ENCODE measurements around the gene HIPK2.

The HIPK2 gene

DNA sequence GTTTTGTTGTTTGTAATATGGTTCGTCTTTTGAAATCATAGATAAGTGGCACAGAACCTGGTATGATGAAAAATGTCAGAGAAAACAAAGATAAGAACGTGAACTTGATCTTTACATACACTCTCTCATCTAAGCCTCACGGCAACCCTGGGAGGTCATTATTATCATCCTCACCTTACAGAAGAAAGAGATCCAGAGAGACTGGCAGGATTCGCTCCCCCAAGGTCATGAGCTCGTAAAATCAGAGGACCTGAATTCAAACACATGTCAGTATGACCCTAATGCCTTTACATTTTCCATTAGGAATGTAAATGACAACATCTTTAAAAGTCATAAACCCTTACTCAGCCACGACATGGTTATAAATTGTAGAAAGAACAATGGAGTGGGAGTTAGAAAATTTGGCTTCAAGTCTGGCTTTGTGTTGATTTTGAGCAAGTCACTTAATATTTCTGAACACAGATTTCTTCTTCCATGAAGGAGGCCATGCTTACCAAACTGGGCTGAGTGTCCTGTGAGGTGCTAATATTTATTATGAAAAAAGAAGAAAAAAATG, 35.9 kb downstream of the HIPK2 start:
- Histone ChIP-seq H3K9me3 (ENCODE audit: control insufficient read depth, low read length) (no peaks in the 10 kb centered on the region), H3K4me3 (ENCODE audit: low read length) (no peak overlapping the region), H3K4me1 (ENCODE audit: control insufficient read depth, insufficient read depth, low read length) (peaks cover 77% of the 10 kb centered on the region), H3K36me3 (ENCODE audit: control insufficient read depth, insufficient read depth, low read length, severe bottlenecking) (peaks cover 8% of the 10 kb centered on the region), H3K9ac (ENCODE audit: low read length) (no peak overlapping the region), H3K27me3 (replicated peaks; ENCODE audit: control insufficient read depth, insufficient read depth, low read length) (no peaks in the 10 kb centered on the region)
- DNase-seq (ENCODE audit: low read depth): no peak

DNA sequence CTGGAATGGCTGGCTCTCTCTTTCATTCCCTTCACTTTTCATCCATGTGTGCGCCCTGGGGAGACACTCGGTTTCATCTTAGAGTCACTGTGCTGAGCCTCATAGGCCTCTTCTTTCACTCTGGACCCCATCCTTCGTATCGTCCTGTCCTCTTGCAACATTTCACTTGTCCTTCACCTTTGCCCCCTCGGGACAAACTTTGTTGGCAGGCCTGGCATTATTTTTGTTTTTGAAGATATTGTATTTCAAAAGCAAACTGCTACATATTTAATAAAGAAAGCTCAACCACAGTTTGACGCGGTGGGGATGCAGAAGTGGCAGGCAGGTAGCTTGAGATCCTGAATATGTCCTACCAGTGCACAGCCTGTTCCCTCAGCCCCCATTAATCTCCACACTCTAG, 36.6 kb downstream of the HIPK2 start:
- Histone ChIP-seq H3K9me3 (ENCODE audit: control insufficient read depth, low read length) (no peaks in the 10 kb centered on the region), H3K4me1 (ENCODE audit: control insufficient read depth, insufficient read depth, low read length) (peaks cover 79% of the 10 kb centered on the region), H3K4me3 (ENCODE audit: low read length) (no peak overlapping the region), H3K9ac (ENCODE audit: low read length) (no peak overlapping the region), H3K27me3 (replicated peaks; ENCODE audit: control insufficient read depth, insufficient read depth, low read length) (no peaks in the 10 kb centered on the region), H3K36me3 (ENCODE audit: control insufficient read depth, insufficient read depth, low read length, severe bottlenecking) (peaks cover 8% of the 10 kb centered on the region)
- no peak for DNase-seq (ENCODE audit: low read depth)

DNA sequence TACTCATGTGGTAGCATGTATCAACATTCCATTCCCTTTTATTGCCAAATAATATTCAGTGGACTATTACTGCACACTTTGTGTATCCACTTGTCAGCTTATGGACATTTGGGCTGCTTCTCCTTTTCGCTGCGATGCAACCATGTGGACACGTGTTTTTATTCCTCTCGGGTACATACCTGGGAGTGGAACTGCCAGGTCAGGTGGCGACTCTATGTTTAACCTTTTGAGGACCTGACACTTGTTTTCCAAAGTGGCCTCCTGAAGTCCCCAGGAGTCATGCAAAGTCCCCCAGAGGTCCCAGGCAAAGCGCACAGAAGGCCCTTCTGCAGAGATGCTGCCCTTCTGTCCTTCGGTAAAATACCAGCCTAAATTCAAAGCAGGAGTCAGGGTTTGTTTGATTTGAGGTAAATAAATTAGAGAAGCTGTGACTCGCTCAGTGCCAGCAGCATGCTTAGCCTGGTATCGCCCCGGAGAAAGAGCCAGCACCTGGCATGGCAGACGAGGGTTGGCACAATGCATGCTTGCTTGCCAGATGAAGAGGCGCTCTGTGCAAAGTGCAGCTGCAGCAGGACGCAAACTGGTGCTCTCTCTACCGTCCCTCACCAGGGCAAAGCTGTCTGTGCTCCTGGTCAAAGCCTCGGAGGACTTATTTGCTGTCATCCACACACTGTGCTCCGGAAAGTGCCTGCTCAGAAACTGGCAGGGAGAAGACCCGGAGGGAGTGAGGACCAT, 37.8 kb downstream of the HIPK2 start:
- no peak for DNase-seq (ENCODE audit: low read depth)
- Histone ChIP-seq H3K36me3 (ENCODE audit: control insufficient read depth, insufficient read depth, low read length, severe bottlenecking) (peaks cover 8% of the 10 kb centered on the region), H3K4me1 (ENCODE audit: control insufficient read depth, insufficient read depth, low read length) (peaks cover 80% of the 10 kb centered on the region), H3K9ac (ENCODE audit: low read length) (no peak overlapping the region), H3K9me3 (ENCODE audit: control insufficient read depth, low read length) (no peaks in the 10 kb centered on the region), H3K4me3 (ENCODE audit: low read length) (no peak overlapping the region), H3K27me3 (replicated peaks; ENCODE audit: control insufficient read depth, insufficient read depth, low read length) (no peaks in the 10 kb centered on the region)

DNA sequence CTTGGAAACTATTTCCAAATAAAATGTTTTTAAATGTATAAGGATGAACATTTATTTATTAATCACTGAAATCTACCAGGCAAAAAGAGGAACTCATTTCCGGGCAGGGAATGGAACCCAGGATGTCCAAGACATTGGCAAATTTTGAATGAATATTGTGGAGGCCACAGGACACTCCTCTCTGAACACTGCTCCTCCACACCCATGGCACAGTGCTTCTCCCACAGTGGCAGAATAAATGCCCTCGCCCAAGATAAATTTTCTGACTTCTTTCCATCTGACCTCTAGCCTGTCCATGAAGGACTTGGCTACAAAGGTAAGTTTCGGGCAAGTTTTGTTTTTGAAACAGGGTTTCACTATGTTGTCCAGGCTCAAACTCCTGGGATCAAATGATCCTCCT, 39.0 kb downstream of the HIPK2 start:
- peaks cover 82% of the 10 kb centered on the region for H3K4me1 ChIP-seq (ENCODE audit: control insufficient read depth, insufficient read depth, low read length)
- no peaks in the 10 kb centered on the region for H3K27me3 ChIP-seq (replicated peaks; ENCODE audit: control insufficient read depth, insufficient read depth, low read length)
- no peaks in the 10 kb centered on the region for H3K9me3 ChIP-seq (ENCODE audit: control insufficient read depth, low read length)
- DNase-seq (ENCODE audit: low read depth): no peak
- peaks cover 8% of the 10 kb centered on the region for H3K36me3 ChIP-seq (ENCODE audit: control insufficient read depth, insufficient read depth, low read length, severe bottlenecking)
- H3K4me3 ChIP-seq (ENCODE audit: low read length): no peak overlapping the region
- H3K9ac ChIP-seq (ENCODE audit: low read length): no peak overlapping the region

DNA sequence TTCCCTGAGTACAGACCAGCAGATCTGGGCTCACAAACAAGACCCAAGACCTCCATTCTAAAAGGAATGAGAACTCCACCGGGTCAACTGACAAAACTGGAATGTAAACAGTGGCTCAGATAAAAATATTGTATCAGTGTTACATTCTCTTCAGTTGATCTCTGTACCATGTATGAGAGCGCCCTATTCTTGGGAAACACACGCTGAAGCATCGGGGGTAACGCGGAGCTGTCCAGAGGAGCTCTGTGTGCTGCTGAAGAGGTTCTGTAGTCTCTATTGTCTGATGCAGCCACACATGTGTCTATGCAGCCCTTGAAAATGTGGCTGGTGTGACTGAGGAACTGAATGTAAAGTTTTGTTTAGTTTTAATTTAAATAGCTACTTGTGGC, 39.7 kb downstream of the HIPK2 start:
- no peak for DNase-seq (ENCODE audit: low read depth)
- Histone ChIP-seq H3K27me3 (replicated peaks; ENCODE audit: control insufficient read depth, insufficient read depth, low read length) (no peaks in the 10 kb centered on the region), H3K4me1 (ENCODE audit: control insufficient read depth, insufficient read depth, low read length) (peaks cover 82% of the 10 kb centered on the region), H3K4me3 (ENCODE audit: low read length) (no peak overlapping the region), H3K9me3 (ENCODE audit: control insufficient read depth, low read length) (no peaks in the 10 kb centered on the region), H3K36me3 (ENCODE audit: control insufficient read depth, insufficient read depth, low read length, severe bottlenecking) (peaks cover 8% of the 10 kb centered on the region), H3K9ac (ENCODE audit: low read length) (no peak overlapping the region)

DNA sequence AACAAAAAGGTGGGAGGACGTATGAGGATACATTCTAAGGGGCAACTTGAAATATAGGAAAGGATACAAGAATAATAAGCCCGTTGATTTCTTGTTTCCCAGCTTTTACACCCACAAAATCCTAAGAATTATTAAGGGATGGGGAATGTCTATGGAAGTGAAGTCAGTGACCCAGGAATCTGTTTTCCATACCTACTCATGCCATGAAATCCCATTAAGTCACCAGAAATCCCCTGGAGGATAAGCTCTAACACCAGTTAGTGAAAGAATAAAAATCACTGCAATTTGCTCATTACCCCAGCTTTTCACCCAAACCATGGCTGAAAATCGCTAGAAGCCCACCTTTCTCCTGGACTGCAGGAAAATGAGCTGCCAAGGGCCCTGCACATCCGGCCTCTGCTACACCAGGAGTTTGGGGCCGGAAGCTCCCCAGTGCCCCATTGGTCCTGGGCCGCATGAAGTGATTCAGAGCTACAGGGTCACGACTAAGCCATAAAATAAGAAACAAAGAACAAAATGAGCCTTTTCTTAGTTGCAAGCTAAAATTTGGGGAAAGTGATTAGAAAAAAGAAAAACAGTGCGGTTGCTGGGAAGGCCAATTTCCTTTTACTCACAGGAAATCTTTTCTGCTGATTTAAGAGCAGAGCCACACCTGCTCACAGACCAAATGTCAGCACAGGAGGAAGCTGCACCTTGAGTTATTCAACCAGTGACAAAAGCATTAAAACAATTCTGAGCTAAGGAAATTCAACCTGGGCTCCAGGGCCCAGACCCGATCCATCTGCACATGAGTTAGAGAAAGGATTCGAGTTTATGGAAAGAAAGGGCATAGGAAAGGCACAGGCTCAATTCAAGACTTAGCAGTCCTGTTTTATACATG, 40.3 kb downstream of the HIPK2 start:
- peaks cover 82% of the 10 kb centered on the region for H3K4me1 ChIP-seq (ENCODE audit: control insufficient read depth, insufficient read depth, low read length)
- H3K27me3 ChIP-seq (replicated peaks; ENCODE audit: control insufficient read depth, insufficient read depth, low read length): no peaks in the 10 kb centered on the region
- peaks cover 8% of the 10 kb centered on the region for H3K36me3 ChIP-seq (ENCODE audit: control insufficient read depth, insufficient read depth, low read length, severe bottlenecking)
- no peaks in the 10 kb centered on the region for H3K9me3 ChIP-seq (ENCODE audit: control insufficient read depth, low read length)
- no peak for DNase-seq (ENCODE audit: low read depth)
- H3K9ac ChIP-seq (ENCODE audit: low read length): no peak overlapping the region
- H3K4me3 ChIP-seq (ENCODE audit: low read length): no peak overlapping the region

DNA sequence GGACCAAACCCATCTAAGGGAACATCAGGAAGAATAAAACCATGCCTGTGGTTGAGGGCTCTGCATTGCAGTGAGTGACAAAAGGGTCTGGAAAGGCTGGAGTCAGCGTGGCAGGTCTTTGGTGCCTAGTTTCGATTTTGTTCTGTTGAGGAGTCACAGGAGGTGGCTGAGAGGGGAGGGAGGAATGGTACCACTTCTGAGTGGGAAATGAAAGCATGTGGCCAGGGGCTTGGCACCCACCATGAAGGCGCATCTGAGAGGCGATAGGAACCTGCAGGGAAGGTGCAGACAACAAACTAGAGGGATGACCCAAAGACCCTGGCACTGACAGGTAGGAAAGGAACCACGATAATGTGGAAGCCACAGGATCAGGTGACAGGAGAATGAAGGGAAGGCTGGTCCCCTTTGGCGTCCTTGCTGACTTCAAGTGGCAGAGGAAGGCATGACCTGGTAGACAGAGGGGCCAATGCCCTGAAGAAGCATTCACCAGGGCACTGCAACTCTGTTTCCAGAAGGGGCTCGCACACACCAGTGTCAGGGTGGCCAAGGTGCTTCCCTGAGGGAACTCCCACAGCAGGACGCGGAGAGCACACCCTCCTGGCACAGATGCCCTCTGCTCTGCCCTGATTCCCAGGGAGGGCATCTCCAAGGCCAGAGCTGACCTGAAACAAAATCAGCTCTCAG, 41.7 kb downstream of the HIPK2 start:
- Histone ChIP-seq H3K9me3 (ENCODE audit: control insufficient read depth, low read length) (no peaks in the 10 kb centered on the region), H3K4me1 (ENCODE audit: control insufficient read depth, insufficient read depth, low read length) (peaks cover 83% of the 10 kb centered on the region), H3K36me3 (ENCODE audit: control insufficient read depth, insufficient read depth, low read length, severe bottlenecking) (no peaks in the 10 kb centered on the region), H3K27me3 (replicated peaks; ENCODE audit: control insufficient read depth, insufficient read depth, low read length) (no peaks in the 10 kb centered on the region), H3K4me3 (ENCODE audit: low read length) (no peak overlapping the region), H3K9ac (ENCODE audit: low read length) (peak overlapping the region; percentile 43)
- no peak for DNase-seq (ENCODE audit: low read depth)

DNA sequence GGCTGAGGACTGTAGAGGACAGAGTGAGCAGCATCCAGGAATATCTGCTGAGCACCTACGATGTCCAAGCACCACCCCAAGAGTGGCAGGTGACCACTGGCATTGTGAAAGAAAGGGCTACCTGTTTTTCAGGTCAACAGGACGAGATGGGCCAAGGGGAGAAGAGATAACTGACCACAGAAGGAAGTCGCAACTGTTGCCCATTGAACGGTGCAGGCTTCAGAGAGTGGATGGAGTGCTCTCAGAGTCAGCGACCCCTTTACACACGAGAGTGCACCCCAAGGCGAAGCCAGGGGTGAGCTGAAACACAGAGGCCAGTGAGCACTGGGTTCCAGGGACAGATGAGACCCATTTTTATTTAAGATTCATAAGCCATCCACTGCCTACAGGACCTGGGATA, 42.3 kb downstream of the HIPK2 start:
- Histone ChIP-seq H3K9ac (ENCODE audit: low read length) (peak overlapping the region; percentile 43), H3K4me3 (ENCODE audit: low read length) (no peak overlapping the region), H3K36me3 (ENCODE audit: control insufficient read depth, insufficient read depth, low read length, severe bottlenecking) (no peaks in the 10 kb centered on the region), H3K27me3 (replicated peaks; ENCODE audit: control insufficient read depth, insufficient read depth, low read length) (no peaks in the 10 kb centered on the region), H3K9me3 (ENCODE audit: control insufficient read depth, low read length) (no peaks in the 10 kb centered on the region), H3K4me1 (ENCODE audit: control insufficient read depth, insufficient read depth, low read length) (peaks cover 87% of the 10 kb centered on the region)
- no peak for DNase-seq (ENCODE audit: low read depth)

DNA sequence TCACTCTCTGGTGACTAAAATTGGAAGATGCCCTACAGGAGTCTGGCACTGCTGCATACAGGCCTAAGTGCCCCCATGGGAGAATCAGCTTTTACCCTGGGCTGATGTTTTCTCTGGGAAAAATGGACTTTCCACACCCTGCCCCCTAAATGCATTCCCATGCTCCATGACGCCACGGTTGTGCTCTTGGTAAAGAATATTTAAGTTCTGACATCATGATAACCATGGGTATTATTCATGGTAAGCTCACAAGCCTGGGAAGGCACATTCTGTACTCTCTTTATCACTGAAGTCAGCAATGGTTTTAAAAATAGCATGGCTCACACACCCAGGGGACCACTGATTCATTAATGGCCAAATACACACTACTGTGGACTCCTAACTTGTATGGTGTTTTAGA, 43.4 kb downstream of the HIPK2 start:
- H3K27me3 ChIP-seq (replicated peaks; ENCODE audit: control insufficient read depth, insufficient read depth, low read length): no peaks in the 10 kb centered on the region

DNA sequence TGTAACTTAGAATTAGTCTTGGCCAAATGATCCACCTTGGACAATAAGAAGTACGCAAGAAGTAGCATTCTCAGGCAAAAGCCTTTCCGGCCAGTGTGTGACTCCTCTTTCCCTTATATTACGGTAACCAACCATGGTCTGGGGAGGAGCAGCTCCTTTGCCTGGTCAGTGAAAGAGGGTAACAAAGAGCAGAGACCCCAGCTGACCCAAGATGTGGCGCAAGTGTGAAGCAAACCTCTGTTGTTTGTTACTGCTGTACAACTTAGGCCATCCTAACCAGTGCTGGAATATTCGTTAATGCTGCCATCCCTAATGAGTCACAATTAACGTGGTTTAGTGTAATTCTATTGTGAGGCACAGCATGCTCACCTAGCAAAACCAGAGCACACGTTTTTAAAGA, 44.0 kb downstream of the HIPK2 start:
- Histone ChIP-seq H3K4me3 (ENCODE audit: low read length) (peak overlapping the region; percentile 56), H3K36me3 (ENCODE audit: control insufficient read depth, insufficient read depth, low read length, severe bottlenecking) (peaks cover 2% of the 10 kb centered on the region), H3K27me3 (replicated peaks; ENCODE audit: control insufficient read depth, insufficient read depth, low read length) (no peaks in the 10 kb centered on the region), H3K4me1 (ENCODE audit: control insufficient read depth, insufficient read depth, low read length) (peaks cover 86% of the 10 kb centered on the region), H3K9ac (ENCODE audit: low read length) (peak overlapping the region; percentile 25), H3K9me3 (ENCODE audit: control insufficient read depth, low read length) (no peaks in the 10 kb centered on the region)
- DNase-seq (ENCODE audit: low read depth): no peak

More for the DNA sequence above, 43.4 kb downstream of the HIPK2 start:
- Histone ChIP-seq H3K36me3 (ENCODE audit: control insufficient read depth, insufficient read depth, low read length, severe bottlenecking) (no peaks in the 10 kb centered on the region), H3K4me1 (ENCODE audit: control insufficient read depth, insufficient read depth, low read length) (peaks cover 86% of the 10 kb centered on the region), H3K4me3 (ENCODE audit: low read length) (peak overlapping the region; percentile 56), H3K9ac (ENCODE audit: low read length) (peak overlapping the region; percentile 43), H3K9me3 (ENCODE audit: control insufficient read depth, low read length) (no peaks in the 10 kb centered on the region)
- peak; percentile 89 for DNase-seq (ENCODE audit: low read depth)
